Measurements from ENCODE around the gene ANXA4. TPM values are rescaled to one million over a fixed set of nuclear protein-coding genes. Genes with fewer than 3 reads are reported as not detected.

The ANXA4 gene
- total and polyA plus RNA-seq, 2 experiments from 2014 or later = 35.7 to 113 TPM

DNA sequence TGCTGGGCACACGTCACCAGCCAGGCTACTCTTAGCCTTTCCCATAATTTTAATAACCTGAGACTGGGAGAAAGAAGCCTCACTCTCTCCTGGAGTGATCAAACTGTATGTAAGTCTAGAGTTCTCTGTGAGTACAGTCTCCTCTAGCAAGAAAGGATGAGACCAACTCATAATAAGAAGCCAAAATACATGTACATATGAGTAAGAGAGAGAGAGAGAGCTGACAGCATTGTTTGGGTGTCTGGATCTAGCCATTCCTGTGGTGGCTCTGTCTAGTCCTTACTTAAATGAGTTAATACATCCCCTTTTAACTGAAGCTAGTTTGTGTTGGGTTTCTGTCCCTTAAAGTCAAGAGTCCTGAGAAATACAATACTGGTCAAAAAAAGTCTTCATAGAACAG is 26.0 kb upstream of the ANXA4 start:
- peak; percentile 73 for DNase-seq
- no peaks in the 10 kb centered on the region for H3K27me3 ChIP-seq (replicated peaks; ENCODE audit: insufficient read depth)
- H3K9me2 ChIP-seq (ENCODE audit: insufficient read depth) = no peaks in the 10 kb centered on the region
- no peak overlapping the region for H3K4me2 ChIP-seq (ENCODE audit: unreplicated experiment)
- no peak overlapping the region for H3K4me3 ChIP-seq
- H3K79me2 ChIP-seq (ENCODE audit: insufficient read depth) = no peaks in the 10 kb centered on the region
- in situ Hi-C loops (cut with MboI) = no loop called here
- no peak overlapping the region for H3K9ac ChIP-seq
- no peak overlapping the region for H2AFZ ChIP-seq
- H3K27ac ChIP-seq = peak overlapping the region; percentile 2; the same call in 1 of the 2 replicates
- TF ChIP-seq EZH2 (IDR thresholded peaks at IDR 0.05; ENCODE audit: insufficient read depth, poor library complexity, severe bottlenecking) = no peak
- no peaks in the 10 kb centered on the region for H4K20me1 ChIP-seq (ENCODE audit: insufficient read depth)
- H3K4me1 ChIP-seq (ENCODE audit: insufficient read depth) = peaks cover 9% of the 10 kb centered on the region
- WGBS, 2 experiments (ENCODE audit: low coverage in 1 of 2, low lambda C conversion rate in 2 of 2, missing lambda C conversion rate in 2 of 2) = 100% methylated on average over 1 of the region's 1 CpG
- H3K36me3 ChIP-seq (ENCODE audit: low read depth) = no peaks in the 10 kb centered on the region
- H3K9me3 ChIP-seq (ENCODE audit: low read depth) = no peaks in the 10 kb centered on the region
- H3F3A ChIP-seq (ENCODE audit: insufficient read depth) = peaks cover 5% of the 10 kb centered on the region; the same call in 1 of the 2 replicates

DNA sequence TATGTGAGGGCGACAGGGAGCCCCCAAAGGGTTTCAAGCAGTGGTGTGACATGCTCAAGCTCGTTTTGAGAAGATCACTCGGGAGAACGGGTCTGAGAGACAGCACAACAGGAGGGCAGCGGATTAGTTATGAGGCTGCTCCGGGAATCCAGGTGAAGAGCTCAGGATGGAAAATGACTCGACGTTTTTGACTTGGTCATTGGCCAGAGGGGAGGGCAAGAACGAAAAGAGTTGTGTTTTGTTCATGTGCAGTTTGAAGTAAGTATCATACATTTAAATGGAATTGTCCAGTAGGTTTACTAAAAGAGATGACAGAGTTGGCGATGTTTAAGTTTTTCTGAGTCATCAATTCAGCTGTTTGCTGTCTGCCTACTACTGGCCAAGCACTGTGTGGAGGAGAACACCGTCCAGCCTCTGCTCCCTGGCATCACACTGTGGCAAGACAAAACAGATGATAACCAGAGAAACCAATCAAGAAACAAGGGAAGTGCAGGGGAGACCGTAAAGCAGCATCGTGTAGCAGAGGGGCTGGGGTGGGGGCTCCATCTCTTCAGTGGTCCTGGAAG is 25.3 kb upstream of the ANXA4 start:
- Histone ChIP-seq H3K4me1 (ENCODE audit: insufficient read depth) (peaks cover 9% of the 10 kb centered on the region), H3K4me3 (no peak overlapping the region), H3K27ac (peak overlapping the region; percentile 2; the same call in 1 of the 2 replicates), H3K9ac (no peak overlapping the region), H3K9me3 (ENCODE audit: low read depth) (no peaks in the 10 kb centered on the region), H3K36me3 (ENCODE audit: low read depth) (no peaks in the 10 kb centered on the region), H3F3A (ENCODE audit: insufficient read depth) (peaks cover 5% of the 10 kb centered on the region; the same call in 1 of the 2 replicates), H3K79me2 (ENCODE audit: insufficient read depth) (no peaks in the 10 kb centered on the region), H3K9me2 (ENCODE audit: insufficient read depth) (no peaks in the 10 kb centered on the region), H3K27me3 (replicated peaks; ENCODE audit: insufficient read depth) (no peaks in the 10 kb centered on the region), H4K20me1 (ENCODE audit: insufficient read depth) (no peaks in the 10 kb centered on the region), H2AFZ (no peak overlapping the region), H3K4me2 (ENCODE audit: unreplicated experiment) (no peak overlapping the region)
- TF ChIP-seq EZH2 (IDR thresholded peaks at IDR 0.05; ENCODE audit: insufficient read depth, poor library complexity, severe bottlenecking) (no peak), EZH2phosphoT487 (IDR thresholded peaks at IDR 0.05; ENCODE audit: insufficient read depth, low read depth) (no peak)
- in situ Hi-C loops (cut with MboI) = no loop called here
- WGBS, 2 experiments (ENCODE audit: low coverage in 1 of 2, low lambda C conversion rate in 2 of 2, missing lambda C conversion rate in 2 of 2) = 62 to 65% methylated on average over 13 of the region's 13 CpGs
- peak; percentile 75 for DNase-seq

DNA sequence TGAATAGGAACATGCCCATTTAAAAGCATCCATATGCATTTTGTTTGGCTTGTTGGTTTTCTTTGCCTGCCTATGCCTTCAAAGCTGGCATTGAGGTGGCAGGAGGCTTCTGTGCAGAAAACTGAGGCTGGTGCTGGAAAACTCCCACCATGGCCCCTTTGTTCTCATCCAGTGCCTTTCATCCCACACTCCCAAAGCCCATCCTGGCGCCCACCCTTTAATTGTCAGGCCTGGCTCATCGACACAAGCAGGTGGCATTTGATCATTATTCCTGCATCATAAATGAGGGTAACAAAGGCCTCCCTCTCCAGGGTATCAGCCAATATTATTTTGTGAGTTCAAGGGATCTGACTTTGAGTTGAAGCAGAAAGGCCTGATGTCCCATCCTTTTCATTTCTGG is 24.7 kb upstream of the ANXA4 start:
- H3K79me2 ChIP-seq (ENCODE audit: insufficient read depth) = no peaks in the 10 kb centered on the region
- WGBS, 2 experiments (ENCODE audit: low coverage in 1 of 2, low lambda C conversion rate in 2 of 2, missing lambda C conversion rate in 2 of 2) = 95 to 100% methylated on average over 2 of the region's 2 CpGs
- H3K9me2 ChIP-seq (ENCODE audit: insufficient read depth) = no peaks in the 10 kb centered on the region
- no peak overlapping the region for H3K9ac ChIP-seq
- no peaks in the 10 kb centered on the region for H3K9me3 ChIP-seq (ENCODE audit: low read depth)
- H3F3A ChIP-seq (ENCODE audit: insufficient read depth) = peaks cover 5% of the 10 kb centered on the region; the same call in 1 of the 2 replicates
- no peaks in the 10 kb centered on the region for H3K36me3 ChIP-seq (ENCODE audit: low read depth)
- H3K4me2 ChIP-seq (ENCODE audit: unreplicated experiment) = no peak overlapping the region
- H3K27ac ChIP-seq = no peak overlapping the region
- in situ Hi-C loops (cut with MboI) = no loop called here
- no peak overlapping the region for H3K4me3 ChIP-seq
- no peak overlapping the region for H2AFZ ChIP-seq
- TF ChIP-seq EZH2phosphoT487 (IDR thresholded peaks at IDR 0.05; ENCODE audit: insufficient read depth, low read depth) (no peak), EZH2 (IDR thresholded peaks at IDR 0.05; ENCODE audit: insufficient read depth, poor library complexity, severe bottlenecking) (no peak)
- no peaks in the 10 kb centered on the region for H3K27me3 ChIP-seq (replicated peaks; ENCODE audit: insufficient read depth)
- H4K20me1 ChIP-seq (ENCODE audit: insufficient read depth) = no peaks in the 10 kb centered on the region
- H3K4me1 ChIP-seq (ENCODE audit: insufficient read depth) = peaks cover 9% of the 10 kb centered on the region
- DNase-seq = no peak

DNA sequence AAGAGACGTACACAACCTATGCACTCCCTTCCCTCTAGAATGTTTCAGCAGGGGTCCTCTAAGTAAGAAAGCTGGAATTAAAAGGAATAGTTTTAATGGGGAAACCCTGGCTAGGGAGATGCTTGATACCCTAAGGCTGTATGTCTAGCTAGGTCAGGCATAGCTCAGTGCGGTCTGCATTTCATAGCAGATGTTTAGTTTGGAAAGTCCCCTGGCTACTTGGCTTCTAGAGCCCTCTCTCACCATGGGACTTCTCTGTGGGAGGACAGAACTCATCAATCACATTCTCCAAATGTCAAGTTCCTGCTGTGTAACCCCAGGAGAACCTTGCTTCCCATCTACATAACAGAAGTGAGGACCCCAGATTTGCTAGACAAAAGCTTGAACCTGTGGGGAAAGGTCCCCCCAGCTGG is 24.1 kb upstream of the ANXA4 start:
- in situ Hi-C loops (cut with MboI) = no loop called here
- H3K79me2 ChIP-seq (ENCODE audit: insufficient read depth) = no peaks in the 10 kb centered on the region
- no peaks in the 10 kb centered on the region for H4K20me1 ChIP-seq (ENCODE audit: insufficient read depth)
- peaks cover 5% of the 10 kb centered on the region; the same call in 1 of the 2 replicates for H3F3A ChIP-seq (ENCODE audit: insufficient read depth)
- no peak for DNase-seq
- H3K27ac ChIP-seq = no peak overlapping the region
- H3K9me3 ChIP-seq (ENCODE audit: low read depth) = no peaks in the 10 kb centered on the region
- no peaks in the 10 kb centered on the region for H3K36me3 ChIP-seq (ENCODE audit: low read depth)
- H2AFZ ChIP-seq = no peak overlapping the region
- H3K9me2 ChIP-seq (ENCODE audit: insufficient read depth) = no peaks in the 10 kb centered on the region
- peaks cover 9% of the 10 kb centered on the region for H3K4me1 ChIP-seq (ENCODE audit: insufficient read depth)
- no peak overlapping the region for H3K4me3 ChIP-seq
- TF ChIP-seq EZH2phosphoT487 (IDR thresholded peaks at IDR 0.05; ENCODE audit: insufficient read depth, low read depth) = no peak
- TF ChIP-seq EZH2 (IDR thresholded peaks at IDR 0.05; ENCODE audit: insufficient read depth, poor library complexity, severe bottlenecking) = no peak
- WGBS, 2 experiments (ENCODE audit: low coverage in 1 of 2, low lambda C conversion rate in 2 of 2, missing lambda C conversion rate in 2 of 2) = 72 to 76% methylated on average over 2 of the region's 2 CpGs
- H3K27me3 ChIP-seq (replicated peaks; ENCODE audit: insufficient read depth) = no peaks in the 10 kb centered on the region
- no peak overlapping the region for H3K4me2 ChIP-seq (ENCODE audit: unreplicated experiment)
- H3K9ac ChIP-seq = no peak overlapping the region

Measured in GM23248 (cell line).